ENCODE measurements around the gene CYP17A1.

- TF ChIP-seq CTCF (IDR thresholded peaks at IDR 0.05) (no peak), POLR2A (IDR thresholded peaks at IDR 0.05) (peak in 1 of 2 donors; percentile 14)
These were observed 54.3 kb downstream of the CYP17A1 start for GRCh38 chr10:102782673-102783551.
